Measurements from ENCODE around the gene MRPS14.

DNA sequence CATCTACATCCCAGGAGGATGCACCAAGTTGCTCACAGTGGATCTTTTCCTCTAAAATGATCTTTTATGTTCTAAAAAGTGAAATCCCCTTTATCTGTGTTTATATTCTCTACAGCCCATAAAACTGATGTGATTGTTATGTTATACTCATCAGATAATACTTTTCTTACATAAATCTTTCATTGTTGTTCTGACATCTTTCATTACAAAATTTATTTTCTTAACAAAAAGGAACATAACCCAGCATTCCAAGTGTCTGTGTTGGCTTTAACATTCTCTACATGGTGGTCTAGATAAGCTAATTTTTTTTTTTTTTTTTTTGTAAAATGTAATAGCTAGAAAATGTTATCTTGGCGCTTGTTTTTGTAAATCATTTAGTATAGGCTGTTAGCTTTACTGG, 31.8 kb downstream of the MRPS14 start:
- TF ChIP-seq, protein P1, sequence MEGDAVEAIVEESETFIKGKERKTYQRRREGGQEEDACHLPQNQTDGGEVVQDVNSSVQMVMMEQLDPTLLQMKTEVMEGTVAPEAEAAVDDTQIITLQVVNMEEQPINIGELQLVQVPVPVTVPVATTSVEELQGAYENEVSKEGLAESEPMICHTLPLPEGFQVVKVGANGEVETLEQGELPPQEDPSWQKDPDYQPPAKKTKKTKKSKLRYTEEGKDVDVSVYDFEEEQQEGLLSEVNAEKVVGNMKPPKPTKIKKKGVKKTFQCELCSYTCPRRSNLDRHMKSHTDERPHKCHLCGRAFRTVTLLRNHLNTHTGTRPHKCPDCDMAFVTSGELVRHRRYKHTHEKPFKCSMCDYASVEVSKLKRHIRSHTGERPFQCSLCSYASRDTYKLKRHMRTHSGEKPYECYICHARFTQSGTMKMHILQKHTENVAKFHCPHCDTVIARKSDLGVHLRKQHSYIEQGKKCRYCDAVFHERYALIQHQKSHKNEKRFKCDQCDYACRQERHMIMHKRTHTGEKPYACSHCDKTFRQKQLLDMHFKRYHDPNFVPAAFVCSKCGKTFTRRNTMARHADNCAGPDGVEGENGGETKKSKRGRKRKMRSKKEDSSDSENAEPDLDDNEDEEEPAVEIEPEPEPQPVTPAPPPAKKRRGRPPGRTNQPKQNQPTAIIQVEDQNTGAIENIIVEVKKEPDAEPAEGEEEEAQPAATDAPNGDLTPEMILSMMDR (conservative IDR thresholded peaks at IDR 0.05; ENCODE audit: low read depth, low read length): no peak
- TF ChIP-seq POLR2A (IDR thresholded peaks at IDR 0.05; ENCODE audit: low read depth, low read length) (no peak), RCOR1 (IDR thresholded peaks at IDR 0.05; ENCODE audit: insufficient replicate concordance, low read length) (no peak), BHLHE40 (IDR thresholded peaks at IDR 0.05; ENCODE audit: low read depth, low read length) (no peak), CEBPB (IDR thresholded peaks at IDR 0.05; ENCODE audit: low read depth, low read length) (no peak), RAD21 (IDR thresholded peaks at IDR 0.05; ENCODE audit: low read length) (no peak), CHD1 (IDR thresholded peaks at IDR 0.05; ENCODE audit: low read depth, low read length) (no peak), RFX5 (IDR thresholded peaks at IDR 0.05; ENCODE audit: low read depth, low read length) (no peak)
- TF ChIP-seq, protein P2, sequence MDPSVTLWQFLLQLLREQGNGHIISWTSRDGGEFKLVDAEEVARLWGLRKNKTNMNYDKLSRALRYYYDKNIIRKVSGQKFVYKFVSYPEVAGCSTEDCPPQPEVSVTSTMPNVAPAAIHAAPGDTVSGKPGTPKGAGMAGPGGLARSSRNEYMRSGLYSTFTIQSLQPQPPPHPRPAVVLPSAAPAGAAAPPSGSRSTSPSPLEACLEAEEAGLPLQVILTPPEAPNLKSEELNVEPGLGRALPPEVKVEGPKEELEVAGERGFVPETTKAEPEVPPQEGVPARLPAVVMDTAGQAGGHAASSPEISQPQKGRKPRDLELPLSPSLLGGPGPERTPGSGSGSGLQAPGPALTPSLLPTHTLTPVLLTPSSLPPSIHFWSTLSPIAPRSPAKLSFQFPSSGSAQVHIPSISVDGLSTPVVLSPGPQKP (IDR thresholded peaks at IDR 0.05; ENCODE audit: borderline replicate concordance, low read depth, low read length): no peak
- TF ChIP-seq, protein P3, sequence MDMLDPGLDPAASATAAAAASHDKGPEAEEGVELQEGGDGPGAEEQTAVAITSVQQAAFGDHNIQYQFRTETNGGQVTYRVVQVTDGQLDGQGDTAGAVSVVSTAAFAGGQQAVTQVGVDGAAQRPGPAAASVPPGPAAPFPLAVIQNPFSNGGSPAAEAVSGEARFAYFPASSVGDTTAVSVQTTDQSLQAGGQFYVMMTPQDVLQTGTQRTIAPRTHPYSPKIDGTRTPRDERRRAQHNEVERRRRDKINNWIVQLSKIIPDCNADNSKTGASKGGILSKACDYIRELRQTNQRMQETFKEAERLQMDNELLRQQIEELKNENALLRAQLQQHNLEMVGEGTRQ (IDR thresholded peaks at IDR 0.05; ENCODE audit: low read depth, low read length): no peak

Data from IMR-90 (cell line).